Lower leg skin (tissue), 3 donors: ENCODE results near the gene EEF2K.

ENCODE experiments used
- CTCF ChIP-seq, 3 donors: fragments of 450-650 bp; IDR thresholded peaks; one replicate each; pipeline ENCODE4 v1.5.1; 2016; ENCODE audit warnings: antibody characterized with exemption in 3 of 3, mild to moderate bottlenecking in 3 of 3, moderate library complexity in 2 of 3
- POLR2A ChIP-seq, 2 donors: fragments of 450-650 bp; IDR thresholded peaks; one replicate each; pipeline ENCODE4 v1.6.1; 2016 to 2017; ENCODE audit warnings: antibody characterized with exemption in 2 of 2, mild to moderate bottlenecking in 1 of 2, moderate library complexity in 1 of 2

DNA sequence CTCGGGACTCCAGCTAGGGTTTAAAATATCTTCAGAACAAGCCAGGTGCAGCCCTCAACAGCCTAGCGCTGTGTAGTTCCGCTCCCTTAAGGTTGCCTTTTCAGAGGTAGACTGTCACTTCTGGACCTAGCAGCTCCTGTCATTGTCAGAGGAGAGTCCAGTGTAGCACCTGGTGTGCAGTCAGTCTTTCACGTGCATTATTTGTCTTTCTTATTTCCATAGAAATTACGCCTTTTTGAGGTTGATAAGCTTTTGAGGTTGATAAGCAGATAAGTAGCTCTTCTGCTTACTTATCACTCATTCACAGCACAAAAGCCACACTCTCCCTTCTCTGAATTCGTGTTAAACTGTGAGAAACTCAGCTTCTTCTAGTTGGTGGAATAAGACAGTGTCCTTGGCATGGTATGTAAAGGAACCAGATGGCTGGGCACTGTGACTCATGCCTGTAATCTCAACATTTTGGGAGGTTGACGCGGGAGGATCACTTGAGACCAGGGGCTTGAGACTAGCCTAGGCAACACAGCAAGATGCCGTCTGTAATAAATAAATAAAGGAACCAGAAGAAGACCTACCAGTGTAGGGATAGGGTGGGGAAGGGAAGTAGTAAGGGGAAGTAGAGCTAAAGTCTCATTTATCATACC lies 10.2 kb downstream of the EEF2K start:
- TF ChIP-seq CTCF (IDR thresholded peaks at IDR 0.05), result no peak
- TF ChIP-seq POLR2A (IDR thresholded peaks at IDR 0.05), result no peak
